Chondrocyte (in vitro differentiated cells): Measurements from ENCODE around the gene LTC4S. TPM values are rescaled to one million over a fixed set of nuclear protein-coding genes. Genes with fewer than 3 reads are reported as not detected.

Experiments
- DNase-seq: peaks from one replicate; pipeline ENCODE4 v3.0.0; 2021; ENCODE audit warnings: mixed read lengths, low spot score
- H3K27ac Mint-ChIP-seq: one replicate; pipeline ENCODE4 v1.8.0; 2021; ENCODE audit warnings: mild to moderate bottlenecking, moderate library complexity, mixed read lengths; ENCODE audit not compliant: unreplicated experiment
- H3K27me3 Mint-ChIP-seq: 2 replicates; pipeline ENCODE4 v1.8.0; 2021; ENCODE audit warnings: low read depth, mixed read lengths
- H3K36me3 Mint-ChIP-seq: 2 replicates; pipeline ENCODE4 v1.8.0; 2021; ENCODE audit warnings: low read depth, mixed read lengths
- H3K4me1 Mint-ChIP-seq: 2 replicates; pipeline ENCODE4 v1.8.0; 2021; ENCODE audit warnings: low read depth, mild to moderate bottlenecking, mixed read lengths
- H3K4me3 Mint-ChIP-seq: one replicate; pipeline ENCODE4 v1.8.0; 2021; ENCODE audit warnings: mild to moderate bottlenecking, moderate library complexity, mixed read lengths; ENCODE audit not compliant: unreplicated experiment
- H3K9me3 Mint-ChIP-seq: 2 replicates; pipeline ENCODE4 v1.8.0; 2021; ENCODE audit warnings: low read depth, mixed read lengths
- total RNA-seq: library from RNA; stranded (reverse); gene quantifications from 3 replicates; pipeline ENCODE4 v1.2.1, GENCODE V29; 2021
- TF ChIP-seq, protein P1 (sequence below): fragments of 200-600 bp; sonication (generic); IDR thresholded peaks from 2 replicates; pipeline ENCODE4 v1.5.0; 2021; ENCODE audit warnings: antibody characterized with exemption, mild to moderate bottlenecking, moderate library complexity

The LTC4S gene
- total RNA-seq, 1 donor from 2014 or later = 1.2 TPM

DNA sequence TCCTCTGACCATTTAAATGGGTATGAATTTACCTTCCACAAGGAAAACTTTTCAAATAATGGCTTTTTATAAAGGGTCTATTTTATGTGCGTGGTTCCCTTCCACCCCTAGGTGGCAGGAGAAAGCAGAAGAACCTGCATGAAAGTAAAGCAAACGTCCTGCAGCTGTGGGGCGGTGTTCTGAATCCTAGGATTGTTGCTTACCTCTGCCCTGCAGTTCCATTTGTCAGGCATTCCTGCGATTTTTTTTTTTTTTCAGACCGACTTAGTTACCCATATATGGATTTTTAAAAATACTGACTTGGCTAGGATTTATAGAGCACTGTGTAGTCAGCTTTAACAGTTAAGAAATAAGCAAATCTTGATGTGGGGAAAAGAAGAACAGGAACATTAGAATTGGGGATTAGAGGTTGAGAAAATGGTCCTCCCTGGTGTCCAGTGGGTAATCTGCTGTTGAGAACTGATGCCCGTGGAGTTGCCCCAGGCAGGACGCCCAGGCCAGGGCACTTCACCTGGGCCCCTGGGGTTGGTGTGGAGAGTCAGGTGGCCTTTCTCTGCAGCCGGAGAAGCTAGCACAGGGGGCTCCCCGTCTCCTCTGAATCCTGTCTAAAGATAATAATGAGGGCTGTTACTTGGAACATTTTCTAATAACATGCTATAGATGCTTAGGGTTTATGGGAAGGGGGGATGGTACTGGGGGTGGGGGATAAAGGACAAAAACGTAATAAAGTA, 30.4 kb upstream of the LTC4S start:
- Mint-ChIP-seq H3K4me1 (peaks cover 84% of the 10 kb centered on the region), H3K36me3 (no peaks in the 10 kb centered on the region), H3K4me3 (no peak overlapping the region), H3K9me3 (no peaks in the 10 kb centered on the region), H3K27me3 (no peaks in the 10 kb centered on the region), H3K27ac (peak overlapping the region; percentile 96)
- DNase-seq = peak; percentile 71
- TF ChIP-seq, protein P1, sequence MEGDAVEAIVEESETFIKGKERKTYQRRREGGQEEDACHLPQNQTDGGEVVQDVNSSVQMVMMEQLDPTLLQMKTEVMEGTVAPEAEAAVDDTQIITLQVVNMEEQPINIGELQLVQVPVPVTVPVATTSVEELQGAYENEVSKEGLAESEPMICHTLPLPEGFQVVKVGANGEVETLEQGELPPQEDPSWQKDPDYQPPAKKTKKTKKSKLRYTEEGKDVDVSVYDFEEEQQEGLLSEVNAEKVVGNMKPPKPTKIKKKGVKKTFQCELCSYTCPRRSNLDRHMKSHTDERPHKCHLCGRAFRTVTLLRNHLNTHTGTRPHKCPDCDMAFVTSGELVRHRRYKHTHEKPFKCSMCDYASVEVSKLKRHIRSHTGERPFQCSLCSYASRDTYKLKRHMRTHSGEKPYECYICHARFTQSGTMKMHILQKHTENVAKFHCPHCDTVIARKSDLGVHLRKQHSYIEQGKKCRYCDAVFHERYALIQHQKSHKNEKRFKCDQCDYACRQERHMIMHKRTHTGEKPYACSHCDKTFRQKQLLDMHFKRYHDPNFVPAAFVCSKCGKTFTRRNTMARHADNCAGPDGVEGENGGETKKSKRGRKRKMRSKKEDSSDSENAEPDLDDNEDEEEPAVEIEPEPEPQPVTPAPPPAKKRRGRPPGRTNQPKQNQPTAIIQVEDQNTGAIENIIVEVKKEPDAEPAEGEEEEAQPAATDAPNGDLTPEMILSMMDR = peak; percentile 96

DNA sequence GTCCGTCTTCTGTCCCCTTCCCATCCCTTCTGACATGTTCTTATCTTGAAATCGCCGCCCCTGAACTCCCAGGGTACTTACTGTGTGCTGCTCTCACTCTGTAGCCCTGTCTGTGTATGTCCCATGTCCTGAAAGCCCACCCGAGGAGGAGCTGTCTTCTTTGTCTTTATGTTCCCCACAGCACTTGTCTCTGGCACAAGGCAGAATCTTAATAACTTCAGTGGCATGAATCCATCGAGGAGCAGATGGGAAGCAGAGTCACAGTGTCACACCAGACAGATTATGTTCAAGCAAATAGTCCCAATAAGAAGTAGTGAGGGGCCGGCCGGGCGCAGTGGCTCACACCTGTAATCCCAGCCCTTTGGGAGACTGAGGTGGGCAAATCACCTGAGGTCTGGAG, 29.7 kb upstream of the LTC4S start:
- peaks cover 82% of the 10 kb centered on the region for H3K4me1 Mint-ChIP-seq
- H3K27ac Mint-ChIP-seq = peak overlapping the region; percentile 96
- H3K36me3 Mint-ChIP-seq = peaks cover 1% of the 10 kb centered on the region
- no peaks in the 10 kb centered on the region for H3K9me3 Mint-ChIP-seq
- H3K27me3 Mint-ChIP-seq = no peaks in the 10 kb centered on the region
- DNase-seq = peak; percentile 36
- no peak overlapping the region for H3K4me3 Mint-ChIP-seq
- TF ChIP-seq, protein P1 = no peak

DNA sequence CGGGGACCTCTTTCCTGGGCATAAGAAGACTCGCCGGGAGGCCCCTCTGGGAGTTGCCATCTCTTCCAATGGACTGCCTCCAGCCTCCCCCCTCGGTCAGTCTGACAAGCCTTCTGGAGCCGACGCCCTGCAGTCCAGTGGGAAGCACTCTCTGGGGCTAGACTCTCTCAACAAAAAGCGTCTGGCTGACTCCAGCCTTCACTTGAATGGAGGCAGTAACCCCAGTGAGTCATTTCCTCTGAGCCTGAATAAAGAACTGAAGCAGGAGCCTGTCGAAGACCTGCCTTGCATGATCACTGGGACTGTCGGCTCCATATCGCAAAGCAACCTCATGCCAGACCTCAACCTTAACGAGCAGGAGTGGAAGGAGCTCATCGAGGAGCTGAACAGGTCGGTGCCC, 28.4 kb upstream of the LTC4S start:
- peak; percentile 89 for DNase-seq
- Mint-ChIP-seq H3K36me3 (peaks cover 4% of the 10 kb centered on the region), H3K9me3 (no peaks in the 10 kb centered on the region), H3K4me3 (peak overlapping the region; percentile 53), H3K27ac (peak overlapping the region; percentile 96), H3K27me3 (no peaks in the 10 kb centered on the region), H3K4me1 (peaks cover 68% of the 10 kb centered on the region)
- TF ChIP-seq, protein P1 = no peak

DNA sequence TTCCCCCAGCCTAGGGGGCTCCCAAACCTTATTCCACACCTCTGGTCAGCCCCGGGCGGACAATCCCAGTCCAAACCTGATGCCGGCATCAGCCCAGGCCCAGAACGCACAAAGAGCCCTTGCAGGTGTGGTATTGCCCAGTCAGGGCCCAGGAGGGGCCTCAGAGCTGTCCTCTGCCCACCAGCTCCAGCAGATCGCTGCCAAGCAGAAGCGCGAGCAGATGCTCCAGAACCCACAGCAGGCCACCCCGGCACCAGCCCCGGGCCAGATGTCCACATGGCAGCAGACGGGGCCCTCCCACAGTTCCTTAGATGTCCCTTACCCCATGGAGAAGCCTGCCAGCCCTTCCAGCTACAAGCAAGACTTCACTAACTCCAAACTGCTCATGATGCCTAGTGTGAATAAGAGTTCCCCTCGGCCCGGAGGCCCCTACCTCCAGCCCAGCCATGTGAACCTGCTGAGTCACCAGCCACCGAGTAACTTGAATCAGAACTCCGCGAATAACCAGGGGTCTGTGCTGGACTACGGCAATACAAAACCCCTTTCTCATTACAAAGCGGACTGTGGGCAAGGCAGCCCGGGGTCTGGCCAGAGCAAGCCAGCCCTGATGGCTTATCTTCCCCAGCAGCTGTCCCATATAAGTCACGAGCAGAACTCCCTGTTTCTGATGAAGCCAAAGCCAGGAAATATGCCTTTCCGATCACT, 27.6 kb upstream of the LTC4S start:
- TF ChIP-seq, protein P1 = no peak
- Mint-ChIP-seq H3K27me3 (no peaks in the 10 kb centered on the region), H3K4me3 (peak overlapping the region; percentile 53), H3K36me3 (peaks cover 9% of the 10 kb centered on the region), H3K9me3 (no peaks in the 10 kb centered on the region), H3K4me1 (peaks cover 66% of the 10 kb centered on the region), H3K27ac (peak overlapping the region; percentile 96)
- DNase-seq = peak; percentile 87

DNA sequence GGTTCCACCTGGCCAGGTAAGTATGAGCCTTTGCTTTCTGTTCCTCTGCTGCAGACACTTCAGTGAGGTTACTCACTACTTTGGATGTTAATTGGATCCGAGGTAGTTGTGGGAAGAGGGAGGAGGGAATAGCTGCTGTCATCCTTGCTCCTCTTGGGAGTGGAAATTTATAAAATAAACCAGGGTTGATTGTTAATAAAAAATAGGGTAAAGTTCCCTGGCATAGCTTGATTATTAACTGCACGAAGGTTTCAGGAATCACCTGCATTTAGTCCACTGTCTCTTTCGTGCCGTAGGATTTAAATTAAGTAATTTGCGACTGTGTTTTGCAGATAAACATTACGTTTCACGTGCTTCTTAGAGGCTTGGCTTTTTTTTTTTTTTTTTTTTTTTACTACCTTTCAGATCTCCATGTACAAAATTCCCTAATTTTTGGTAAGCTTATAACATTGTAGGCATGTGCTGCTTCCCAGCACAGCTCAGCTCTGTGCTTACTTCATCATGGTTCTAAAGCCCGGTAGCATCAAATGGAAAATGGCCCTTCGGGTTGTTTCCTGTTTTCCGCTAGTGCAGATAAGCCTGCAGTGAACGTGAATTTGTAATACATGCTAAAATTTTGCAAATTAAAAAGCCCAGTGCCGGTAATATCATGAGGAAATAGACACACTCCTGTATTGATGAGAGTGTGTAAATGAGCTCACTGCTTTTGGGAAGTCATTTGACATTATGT, 26.9 kb upstream of the LTC4S start:
- peaks cover 62% of the 10 kb centered on the region for H3K4me1 Mint-ChIP-seq
- H3K36me3 Mint-ChIP-seq = peaks cover 9% of the 10 kb centered on the region
- TF ChIP-seq, protein P1 = no peak
- H3K27ac Mint-ChIP-seq = peak overlapping the region; percentile 96
- no peak for DNase-seq
- no peaks in the 10 kb centered on the region for H3K9me3 Mint-ChIP-seq
- H3K4me3 Mint-ChIP-seq = peak overlapping the region; percentile 53
- no peaks in the 10 kb centered on the region for H3K27me3 Mint-ChIP-seq
